NT2/D1 (cell line): ENCODE data around the gene SLC40A1.

Experiments used
- DNase-seq: peaks from one replicate; pipeline ENCODE4 v3.0.0-alpha.2; 2011; ENCODE audit warnings: low read depth, low spot score
- H3K27me3 ChIP-seq: 2 replicates; pipeline ENCODE4 v1.6.0; 2011; ENCODE audit warnings: mild to moderate bottlenecking; ENCODE audit not compliant: insufficient read length, insufficient read depth
- H3K36me3 ChIP-seq: 2 replicates; pipeline ENCODE4 v1.6.1; 2011; ENCODE audit warnings: mild to moderate bottlenecking, low read length, mixed read lengths; ENCODE audit not compliant: insufficient read depth, insufficient read length
- H3K4me1 ChIP-seq: 2 replicates; pipeline ENCODE4 v1.5.1; 2011; ENCODE audit not compliant: insufficient read depth, insufficient read length
- H3K4me3 ChIP-seq: 2 replicates; pipeline ENCODE4 v1.5.1; 2011; ENCODE audit warnings: low read depth; ENCODE audit not compliant: insufficient read length
- H3K9ac ChIP-seq: 2 replicates; pipeline ENCODE4 v1.6.0; 2011; ENCODE audit warnings: low read depth; ENCODE audit not compliant: insufficient read length
- H3K9me3 ChIP-seq: 2 replicates; pipeline ENCODE4 v1.5.1; 2011; ENCODE audit warnings: mild to moderate bottlenecking, low read length; ENCODE audit not compliant: insufficient read depth
- SUZ12 ChIP-seq: IDR thresholded peaks from 2 replicates; pipeline ENCODE4 v1.6.1; 2011; ENCODE audit not compliant: insufficient read length, insufficient read depth; ENCODE audit errors: extremely low read depth
- YY1 ChIP-seq: IDR thresholded peaks from 2 replicates; pipeline ENCODE4 v1.6.1; 2011; ENCODE audit not compliant: insufficient read length, insufficient read depth
- ZNF274 ChIP-seq: IDR thresholded peaks from 2 replicates; pipeline ENCODE4 v1.6.1; 2011; ENCODE audit warnings: mild to moderate bottlenecking, low read depth, low read length

Gene SLC40A1

GRCh38 chr2:189530965-189531637 is 49.5 kb downstream of the SLC40A1 start:
- H3K27me3 ChIP-seq, result no peaks in the 10 kb centered on the region
- H3K4me3 ChIP-seq, result no peak overlapping the region
- no peaks in the 10 kb centered on the region for H3K9me3 ChIP-seq
- no peaks in the 10 kb centered on the region for H3K4me1 ChIP-seq
- no peak for DNase-seq
- H3K9ac ChIP-seq, result no peak overlapping the region
- no peaks in the 10 kb centered on the region for H3K36me3 ChIP-seq
- TF ChIP-seq SUZ12, result no peak
- TF ChIP-seq YY1, result no peak
- no peak for TF ChIP-seq ZNF274

DNA sequence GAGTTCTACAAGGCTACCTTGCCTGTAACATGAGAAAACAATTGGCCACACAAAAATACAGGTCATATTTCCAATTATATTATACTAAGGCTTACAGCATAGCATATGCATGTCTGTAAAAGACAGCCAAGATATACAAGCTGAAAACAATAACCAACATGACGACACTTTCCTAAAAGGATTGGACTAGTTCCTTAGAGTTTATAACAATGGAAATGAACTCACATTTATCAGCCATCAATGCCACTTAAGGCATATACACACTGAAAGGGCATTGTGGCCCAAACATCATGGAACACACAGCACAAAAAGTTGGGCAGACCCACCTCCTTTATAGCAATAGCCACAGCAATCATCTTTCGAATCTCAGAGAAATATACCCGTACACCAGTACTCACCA is 52.0 kb downstream of the SLC40A1 start:
- H3K9me3 ChIP-seq, result no peaks in the 10 kb centered on the region
- H3K9ac ChIP-seq, result no peak overlapping the region
- TF ChIP-seq ZNF274, result no peak
- TF ChIP-seq SUZ12, result no peak
- TF ChIP-seq YY1, result no peak
- no peak for DNase-seq
- H3K4me3 ChIP-seq, result no peak overlapping the region
- H3K4me1 ChIP-seq, result no peaks in the 10 kb centered on the region
- no peaks in the 10 kb centered on the region for H3K36me3 ChIP-seq
- no peaks in the 10 kb centered on the region for H3K27me3 ChIP-seq

DNA sequence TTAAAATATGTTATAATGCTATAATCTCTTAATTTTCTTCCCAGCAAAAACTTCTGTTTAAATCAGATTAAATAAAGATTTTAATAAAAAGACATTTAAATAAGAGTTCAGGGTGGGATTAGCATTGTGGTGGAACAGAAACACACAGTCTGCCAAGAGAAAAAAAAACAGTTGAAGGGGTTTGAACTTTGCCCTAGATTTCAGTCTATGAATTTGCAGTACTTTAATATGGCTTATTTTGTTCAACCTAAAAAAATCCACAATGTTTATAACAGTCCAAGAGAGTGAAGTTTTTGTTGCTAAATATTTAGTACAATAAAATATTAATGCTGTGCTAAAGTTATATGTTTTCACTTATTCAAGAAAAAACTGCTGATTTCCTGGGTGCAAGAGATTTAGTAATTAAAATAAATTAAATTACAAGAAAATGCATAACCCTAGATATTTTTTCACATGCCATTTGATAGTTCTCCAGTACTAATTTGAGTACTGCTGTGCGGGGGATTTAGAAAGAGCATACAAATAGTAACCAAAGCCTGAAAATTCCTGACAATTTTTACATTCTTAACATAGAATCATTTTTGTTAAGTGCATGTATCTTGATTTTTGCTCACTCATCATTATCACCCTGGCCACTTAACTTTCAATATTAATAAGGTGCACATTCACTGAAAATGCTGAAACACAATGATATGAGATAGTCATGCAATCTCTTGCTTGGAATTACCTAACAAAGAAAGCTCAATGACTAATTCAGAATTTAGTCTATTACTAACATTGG is 52.6 kb downstream of the SLC40A1 start:
- H3K4me1 ChIP-seq, result no peaks in the 10 kb centered on the region

DNA sequence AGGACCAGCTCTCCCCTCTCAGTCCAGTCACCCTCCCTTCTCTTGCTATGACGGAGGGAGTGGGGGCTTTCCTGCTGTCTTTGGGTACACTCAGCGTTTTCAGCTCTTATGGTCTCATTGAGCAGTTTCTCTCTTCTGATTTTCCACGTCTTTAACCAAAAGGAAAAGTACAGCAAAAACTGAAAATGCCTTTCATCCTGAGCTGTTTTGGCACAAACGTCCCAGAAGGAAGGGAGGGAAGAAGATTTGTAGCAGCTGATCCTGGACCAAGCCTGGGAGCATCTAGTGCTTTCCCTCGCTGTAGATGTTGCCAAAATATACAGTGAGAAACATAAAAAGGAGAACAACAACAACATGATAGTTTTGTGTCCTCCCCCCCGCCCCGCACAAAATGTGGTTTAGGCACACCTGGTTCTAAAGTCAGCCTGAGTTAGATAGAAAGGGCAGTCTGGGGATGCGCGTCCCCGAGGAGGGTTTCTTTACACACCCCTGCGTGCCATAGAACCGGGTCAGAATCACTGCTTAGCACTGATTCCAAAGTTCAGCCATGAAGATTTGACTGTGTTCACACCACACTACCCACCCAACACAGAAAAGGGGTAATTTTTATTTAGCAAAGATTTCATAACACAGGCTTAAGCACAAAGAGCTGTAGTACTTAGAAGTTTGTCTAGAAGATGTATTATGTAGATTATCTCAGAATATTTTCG is 53.4 kb downstream of the SLC40A1 start:
- DNase-seq, result no peak
- H3K36me3 ChIP-seq, result no peaks in the 10 kb centered on the region
- no peaks in the 10 kb centered on the region for H3K4me1 ChIP-seq
- no peaks in the 10 kb centered on the region for H3K9me3 ChIP-seq
- TF ChIP-seq SUZ12 (no peak), YY1 (no peak), ZNF274 (no peak)
- H3K4me3 ChIP-seq, result no peak overlapping the region
- H3K27me3 ChIP-seq, result no peaks in the 10 kb centered on the region
- no peak overlapping the region for H3K9ac ChIP-seq

More for the DNA sequence above, 52.6 kb downstream of the SLC40A1 start:
- no peaks in the 10 kb centered on the region for H3K27me3 ChIP-seq
- no peaks in the 10 kb centered on the region for H3K36me3 ChIP-seq
- TF ChIP-seq ZNF274, result no peak
- TF ChIP-seq SUZ12, result no peak
- no peak for TF ChIP-seq YY1
- no peak overlapping the region for H3K9ac ChIP-seq
- H3K9me3 ChIP-seq, result no peaks in the 10 kb centered on the region
- H3K4me3 ChIP-seq, result no peak overlapping the region
- no peak for DNase-seq

DNA sequence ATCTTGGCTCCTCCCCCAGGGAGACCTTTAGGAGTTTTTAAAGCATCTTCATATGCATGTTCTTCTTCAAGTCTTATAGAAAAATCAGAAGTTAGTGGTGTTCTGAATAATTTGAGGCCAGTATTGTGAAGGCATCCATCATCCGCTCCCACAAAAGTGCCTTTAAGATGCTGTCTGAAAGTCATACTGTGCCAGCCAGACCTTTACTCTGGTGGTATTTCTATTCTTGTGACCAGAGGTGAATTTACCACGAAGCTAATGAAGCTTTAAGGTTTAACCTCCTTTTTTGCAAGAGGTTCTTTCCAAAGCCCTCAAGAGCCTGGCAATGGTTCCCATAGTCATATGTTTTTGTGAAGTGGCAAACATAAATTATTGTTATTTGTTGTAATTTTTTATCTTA is 54.3 kb downstream of the SLC40A1 start:
- no peak for DNase-seq
- H3K36me3 ChIP-seq, result no peaks in the 10 kb centered on the region
- no peaks in the 10 kb centered on the region for H3K27me3 ChIP-seq
- H3K9ac ChIP-seq, result no peak overlapping the region
- H3K4me3 ChIP-seq, result no peak overlapping the region
- no peaks in the 10 kb centered on the region for H3K4me1 ChIP-seq
- TF ChIP-seq SUZ12, result no peak
- no peak for TF ChIP-seq ZNF274
- no peak for TF ChIP-seq YY1
- H3K9me3 ChIP-seq, result no peaks in the 10 kb centered on the region

DNA sequence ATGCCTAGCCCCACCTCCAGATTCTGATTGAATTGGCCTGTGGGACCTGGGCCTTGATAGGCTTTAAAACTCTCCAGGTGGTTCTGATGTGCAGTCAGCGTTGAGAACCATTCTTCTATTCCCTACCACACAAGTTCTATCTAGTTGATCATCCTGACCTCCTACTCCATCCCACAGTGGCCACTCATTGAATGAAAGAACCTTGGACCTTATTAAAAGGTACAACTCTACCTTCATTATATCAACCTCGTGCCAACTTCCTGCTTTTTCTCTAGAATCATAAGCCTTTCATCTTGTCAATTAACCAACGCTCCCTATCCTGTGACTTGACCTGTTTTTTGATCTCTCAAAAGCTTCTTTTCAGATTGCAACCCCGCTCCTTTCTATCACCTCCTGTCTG is 55.8 kb downstream of the SLC40A1 start:
- no peak for DNase-seq
- no peaks in the 10 kb centered on the region for H3K4me1 ChIP-seq
- H3K9me3 ChIP-seq, result no peaks in the 10 kb centered on the region
- no peak overlapping the region for H3K9ac ChIP-seq
- H3K4me3 ChIP-seq, result no peak overlapping the region
- TF ChIP-seq YY1 (no peak), ZNF274 (no peak)
- no peaks in the 10 kb centered on the region for H3K27me3 ChIP-seq
- no peaks in the 10 kb centered on the region for H3K36me3 ChIP-seq

- Histone ChIP-seq H3K4me3 (no peak overlapping the region), H3K27me3 (no peaks in the 10 kb centered on the region), H3K36me3 (no peaks in the 10 kb centered on the region), H3K4me1 (no peaks in the 10 kb centered on the region), H3K9me3 (no peaks in the 10 kb centered on the region), H3K9ac (no peak overlapping the region)
- DNase-seq, result no peak
- TF ChIP-seq YY1 (no peak), ZNF274 (no peak), SUZ12 (no peak)
Measured at GRCh38 chr2:189522435-189523151, 58.0 kb downstream of the SLC40A1 start.
